ENCODE results near the gene MYO1H.
"Not testable (repeated sequence)": the region's sequence is repeated elsewhere in the genome, so short reads cannot be mapped to it uniquely, and the experiment has no call there.

MYO1H gene

DNA sequence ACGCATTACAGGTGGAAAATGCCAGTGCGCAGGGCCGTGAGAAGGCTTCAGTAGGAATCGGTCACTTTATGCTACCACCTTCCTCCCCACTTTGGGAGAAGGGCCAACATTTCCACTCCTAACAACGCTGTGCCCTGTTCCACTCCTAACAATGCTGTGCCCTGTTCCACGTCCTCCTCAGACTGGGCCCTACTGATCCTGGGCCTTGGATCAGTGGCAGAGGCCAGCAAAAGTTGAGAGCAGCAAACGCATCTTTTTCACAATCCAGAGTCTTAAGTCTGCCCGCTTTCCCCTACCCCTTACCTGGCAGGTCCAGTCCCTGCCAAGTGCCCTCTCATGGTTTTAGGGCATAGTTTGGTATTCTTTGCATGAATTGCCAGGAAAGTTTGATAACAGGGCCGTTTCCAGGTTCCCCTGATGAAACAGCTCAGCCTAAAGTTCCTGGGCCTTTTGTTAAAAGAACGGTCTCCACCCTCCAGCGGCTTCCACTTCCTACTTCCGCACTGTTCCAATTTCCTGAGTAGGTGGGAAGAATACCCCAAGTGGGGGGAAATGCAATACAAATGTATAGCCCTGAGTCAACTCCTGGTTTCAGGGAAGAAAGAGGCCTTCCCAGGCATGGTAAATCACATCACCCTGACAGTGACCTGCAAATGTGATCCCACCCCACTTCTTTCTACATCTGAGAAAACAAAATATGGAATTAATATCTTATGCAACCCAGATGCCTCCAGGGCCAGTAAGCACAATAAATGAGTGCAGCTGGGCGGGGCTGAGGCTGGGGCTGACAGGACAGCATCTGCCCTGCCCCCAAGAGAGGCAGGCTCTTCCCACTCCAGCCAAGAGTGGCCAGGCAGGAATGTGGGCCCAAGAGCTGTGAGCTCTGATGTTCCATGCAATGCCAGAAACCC lies 114.4 kb downstream of the MYO1H start:
- H3K27ac ChIP-seq (ENCODE audit: low read depth, low read length): peak overlapping the region; percentile 98
- H3K9me3 ChIP-seq (ENCODE audit: insufficient read depth, low read depth, low read length): no peaks in the 10 kb centered on the region
- peak overlapping the region; percentile 49 for H3K9ac ChIP-seq (ENCODE audit: low read depth, low read length)
- H3K4me3 ChIP-seq (ENCODE audit: low read length): no peak overlapping the region
- WGBS: 82% methylated on average over 13 of the region's 13 CpGs
- peaks cover 80% of the 10 kb centered on the region for H3K4me1 ChIP-seq (ENCODE audit: insufficient read depth, low read length)
- peaks cover 43% of the 10 kb centered on the region for H3K36me3 ChIP-seq (ENCODE audit: insufficient read depth, low read length)
- H3K27me3 ChIP-seq (ENCODE audit: insufficient read depth, low read length): no peaks in the 10 kb centered on the region

- no peaks in the 10 kb centered on the region for H3K27me3 ChIP-seq (ENCODE audit: insufficient read depth, low read length)
- H3K36me3 ChIP-seq (ENCODE audit: insufficient read depth, low read length): peaks cover 43% of the 10 kb centered on the region
Observed at GRCh38 chr12:109462868-109463692, 115.4 kb downstream of the MYO1H start.

DNA sequence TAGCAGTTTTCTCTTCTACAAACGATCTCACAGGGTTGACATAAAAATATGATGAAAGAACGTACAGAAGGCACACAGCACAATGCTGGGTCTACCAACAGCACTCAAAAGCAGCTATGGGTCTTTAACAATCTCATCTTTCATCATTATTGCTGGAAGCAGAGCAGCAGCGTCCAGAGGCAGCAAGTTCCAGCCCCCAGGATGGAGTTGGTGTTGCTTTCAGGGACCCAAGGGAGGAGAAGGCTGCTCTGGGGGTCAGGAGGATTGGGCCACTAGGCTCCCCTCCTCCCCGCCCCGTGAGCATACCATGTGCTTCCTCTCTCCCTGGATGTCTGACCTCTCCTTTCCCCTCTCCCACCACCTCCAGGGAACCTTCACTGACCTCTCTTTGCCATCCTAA lies 116.1 kb downstream of the MYO1H start:
- Histone ChIP-seq H3K27ac (ENCODE audit: low read depth, low read length) (peak overlapping the region; percentile 98), H3K9ac (ENCODE audit: low read depth, low read length) (peak overlapping the region; percentile 48), H3K4me1 (ENCODE audit: insufficient read depth, low read length) (peaks cover 67% of the 10 kb centered on the region), H3K36me3 (ENCODE audit: insufficient read depth, low read length) (peaks cover 47% of the 10 kb centered on the region), H3K9me3 (ENCODE audit: insufficient read depth, low read depth, low read length) (no peaks in the 10 kb centered on the region), H3K27me3 (ENCODE audit: insufficient read depth, low read length) (no peaks in the 10 kb centered on the region), H3K4me3 (ENCODE audit: low read length) (peak overlapping the region; percentile 0; the same call in 1 of the 2 replicates)
- WGBS: 72% methylated on average over 5 of the region's 5 CpGs

More at GRCh38 chr12:109462868-109463692, 115.4 kb downstream of the MYO1H start:
- Histone ChIP-seq H3K4me1 (ENCODE audit: insufficient read depth, low read length) (peaks cover 73% of the 10 kb centered on the region), H3K4me3 (ENCODE audit: low read length) (peak overlapping the region; percentile 9; the same call in 1 of the 2 replicates), H3K27ac (ENCODE audit: low read depth, low read length) (peak overlapping the region; percentile 98), H3K9ac (ENCODE audit: low read depth, low read length) (peak overlapping the region; percentile 49), H3K9me3 (ENCODE audit: insufficient read depth, low read depth, low read length) (no peaks in the 10 kb centered on the region)
- WGBS: 25% methylated on average over 14 of the region's 14 CpGs

DNA sequence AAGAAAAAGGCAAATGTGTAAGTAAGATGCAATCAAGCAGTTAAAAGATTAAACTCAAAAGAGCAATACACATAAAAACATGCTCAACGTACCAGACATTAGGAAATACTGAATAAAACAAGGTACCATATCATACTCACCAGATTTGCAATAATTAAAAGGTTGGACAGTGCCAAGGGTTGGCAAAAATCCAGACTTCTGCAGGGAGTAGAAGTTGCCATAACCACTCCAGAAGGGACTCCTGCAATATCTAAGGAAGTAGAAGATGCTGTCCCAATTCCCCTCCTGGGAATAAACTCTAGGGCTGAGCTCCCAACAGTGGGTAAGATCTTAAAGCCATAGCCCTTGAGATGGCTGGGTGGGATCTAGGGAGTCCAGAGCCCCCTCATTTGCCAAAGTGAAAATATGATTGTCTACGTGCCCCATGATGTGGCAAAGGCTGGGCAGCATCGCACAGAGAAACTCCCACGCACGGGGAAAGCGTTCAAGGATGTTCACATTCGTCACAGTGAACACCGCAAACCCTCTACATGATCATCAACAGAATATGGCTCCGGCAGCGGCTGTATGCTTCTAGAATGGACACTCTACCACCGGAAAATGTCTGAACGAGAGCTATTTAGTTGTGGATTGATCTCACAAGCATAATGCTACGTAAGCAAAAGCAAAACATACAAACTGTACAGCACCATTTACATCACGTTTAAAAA lies 117.1 kb downstream of the MYO1H start:
- Histone ChIP-seq H3K27ac (ENCODE audit: low read depth, low read length) (no peak overlapping the region), H3K4me1 (ENCODE audit: insufficient read depth, low read length) (peaks cover 58% of the 10 kb centered on the region), H3K9ac (ENCODE audit: low read depth, low read length) (no peak overlapping the region), H3K4me3 (ENCODE audit: low read length) (no peak overlapping the region), H3K27me3 (ENCODE audit: insufficient read depth, low read length) (no peaks in the 10 kb centered on the region), H3K9me3 (ENCODE audit: insufficient read depth, low read depth, low read length) (no peaks in the 10 kb centered on the region), H3K36me3 (ENCODE audit: insufficient read depth, low read length) (peaks cover 55% of the 10 kb centered on the region)
- WGBS: 96% methylated on average over 14 of the region's 14 CpGs

DNA sequence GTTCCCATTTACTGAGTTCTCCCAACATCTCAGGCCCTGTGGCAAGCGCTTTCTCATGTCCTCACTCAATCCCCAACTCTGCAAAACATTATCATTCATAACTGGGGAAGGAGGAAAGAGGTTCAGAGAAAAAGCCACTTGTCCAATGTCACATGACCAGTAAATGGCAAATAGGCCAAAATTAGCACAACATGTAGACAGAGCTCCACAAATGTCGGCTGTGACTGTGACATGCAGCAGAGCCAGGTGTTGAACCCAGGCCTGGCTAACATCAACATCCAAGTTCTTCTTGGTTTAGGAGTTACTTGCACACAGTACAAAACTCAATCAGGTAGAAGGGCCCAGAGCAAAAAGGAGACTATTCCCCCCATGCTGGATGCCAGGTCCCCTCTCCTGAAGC lies 118.6 kb downstream of the MYO1H start:
- H3K27ac ChIP-seq (ENCODE audit: low read depth, low read length): no peak overlapping the region
- no peak overlapping the region for H3K4me3 ChIP-seq (ENCODE audit: low read length)
- no peak overlapping the region for H3K9ac ChIP-seq (ENCODE audit: low read depth, low read length)
- no peaks in the 10 kb centered on the region for H3K27me3 ChIP-seq (ENCODE audit: insufficient read depth, low read length)
- WGBS: 94% methylated on average over 2 of the region's 2 CpGs
- H3K9me3 ChIP-seq (ENCODE audit: insufficient read depth, low read depth, low read length): no peaks in the 10 kb centered on the region
- peaks cover 43% of the 10 kb centered on the region for H3K4me1 ChIP-seq (ENCODE audit: insufficient read depth, low read length)
- peaks cover 61% of the 10 kb centered on the region for H3K36me3 ChIP-seq (ENCODE audit: insufficient read depth, low read length)

GRCh38 chr12:109466821-109467220 lies 119.1 kb downstream of the MYO1H start:
- H3K4me1 ChIP-seq (ENCODE audit: insufficient read depth, low read length): peaks cover 38% of the 10 kb centered on the region
- no peaks in the 10 kb centered on the region for H3K27me3 ChIP-seq (ENCODE audit: insufficient read depth, low read length)
- no peak overlapping the region for H3K27ac ChIP-seq (ENCODE audit: low read depth, low read length)
- WGBS: 93% methylated on average over 3 of the region's 3 CpGs
- peaks cover 63% of the 10 kb centered on the region for H3K36me3 ChIP-seq (ENCODE audit: insufficient read depth, low read length)
- no peak overlapping the region for H3K4me3 ChIP-seq (ENCODE audit: low read length)
- H3K9me3 ChIP-seq (ENCODE audit: insufficient read depth, low read depth, low read length): no peaks in the 10 kb centered on the region
- H3K9ac ChIP-seq (ENCODE audit: low read depth, low read length): no peak overlapping the region

GRCh38 chr12:109467978-109468676 lies 120.4 kb downstream of the MYO1H start:
- no peak overlapping the region for H3K9ac ChIP-seq (ENCODE audit: low read depth, low read length)
- no peak overlapping the region for H3K27ac ChIP-seq (ENCODE audit: low read depth, low read length)
- peaks cover 25% of the 10 kb centered on the region for H3K4me1 ChIP-seq (ENCODE audit: insufficient read depth, low read length)
- H3K4me3 ChIP-seq (ENCODE audit: low read length): no peak overlapping the region
- WGBS: 80% methylated on average over 7 of the region's 8 CpGs
- no peaks in the 10 kb centered on the region for H3K9me3 ChIP-seq (ENCODE audit: insufficient read depth, low read depth, low read length)
- H3K36me3 ChIP-seq (ENCODE audit: insufficient read depth, low read length): peaks cover 71% of the 10 kb centered on the region
- H3K27me3 ChIP-seq (ENCODE audit: insufficient read depth, low read length): no peaks in the 10 kb centered on the region

- Histone ChIP-seq H3K27me3 (ENCODE audit: insufficient read depth, low read length) (no peaks in the 10 kb centered on the region), H3K4me1 (ENCODE audit: insufficient read depth, low read length) (peaks cover 11% of the 10 kb centered on the region; the same call in 1 of the 2 replicates), H3K27ac (ENCODE audit: low read depth, low read length) (no peak overlapping the region), H3K4me3 (ENCODE audit: low read length) (no peak overlapping the region), H3K36me3 (ENCODE audit: insufficient read depth, low read length) (peaks cover 74% of the 10 kb centered on the region), H3K9me3 (ENCODE audit: insufficient read depth, low read depth, low read length) (no peaks in the 10 kb centered on the region), H3K9ac (ENCODE audit: low read depth, low read length) (no peak overlapping the region)
- WGBS: 96% methylated on average over 10 of the region's 10 CpGs
Observed at GRCh38 chr12:109469517-109469916, 121.8 kb downstream of the MYO1H start.

- Histone ChIP-seq H3K9ac (ENCODE audit: low read depth, low read length) (no peak overlapping the region), H3K27ac (ENCODE audit: low read depth, low read length) (no peak overlapping the region), H3K27me3 (ENCODE audit: insufficient read depth, low read length) (no peaks in the 10 kb centered on the region), H3K4me1 (ENCODE audit: insufficient read depth, low read length) (peaks cover 9% of the 10 kb centered on the region; the same call in 1 of the 2 replicates), H3K36me3 (ENCODE audit: insufficient read depth, low read length) (peaks cover 42% of the 10 kb centered on the region), H3K4me3 (ENCODE audit: low read length) (no peak overlapping the region), H3K9me3 (ENCODE audit: insufficient read depth, low read depth, low read length) (no peaks in the 10 kb centered on the region)
- WGBS: 93% methylated on average over 3 of the region's 3 CpGs
Observed at GRCh38 chr12:109473006-109473405, 125.3 kb downstream of the MYO1H start.

DNA sequence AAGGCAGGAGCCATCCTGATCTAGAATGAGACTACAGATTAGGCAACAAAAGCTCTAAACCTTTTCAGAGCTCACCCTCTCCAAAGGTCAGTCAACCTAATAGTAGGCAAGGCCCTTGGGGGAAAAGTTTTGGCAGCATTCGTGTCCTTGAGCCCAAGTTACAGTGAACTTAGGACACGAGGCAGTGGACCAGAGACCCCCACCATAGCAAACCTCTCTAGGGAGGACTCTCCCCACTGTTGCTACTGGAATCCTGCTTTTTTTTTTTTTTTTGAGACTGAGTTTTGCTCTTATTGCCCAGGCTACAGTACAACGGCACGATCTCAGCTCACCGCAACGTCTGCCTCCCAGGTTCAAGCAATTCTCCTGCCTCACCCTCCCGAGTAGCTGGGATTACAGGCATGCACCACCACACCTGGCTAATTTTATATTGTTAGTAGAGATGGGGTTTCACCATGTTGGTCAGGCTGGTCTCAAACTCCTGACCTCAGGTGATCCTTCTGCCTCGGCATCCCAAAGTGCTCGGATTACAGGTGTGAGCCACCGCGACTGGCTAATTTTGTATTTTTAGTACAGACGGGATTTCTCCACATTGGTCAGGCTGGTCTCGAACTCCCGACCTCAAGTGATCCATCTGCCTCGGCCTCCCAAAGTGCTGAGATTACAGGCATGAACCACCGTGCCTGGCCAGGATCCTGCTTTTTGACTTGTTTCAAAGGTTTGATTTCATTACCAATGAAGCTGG lies 126.0 kb downstream of the MYO1H start:
- not testable (repeated sequence) for H3K4me1 ChIP-seq (ENCODE audit: insufficient read depth, low read length); H3K27me3 ChIP-seq (ENCODE audit: insufficient read depth, low read length); H3K9ac ChIP-seq (ENCODE audit: low read depth, low read length); H3K4me3 ChIP-seq (ENCODE audit: low read length); H3K9me3 ChIP-seq (ENCODE audit: insufficient read depth, low read depth, low read length); H3K27ac ChIP-seq (ENCODE audit: low read depth, low read length)
- H3K36me3 ChIP-seq (ENCODE audit: insufficient read depth, low read length): peaks cover 38% of the 10 kb centered on the region
- 94% methylated on average over 16 of the region's 16 CpGs for WGBS
